Activated CD4-positive, alpha-beta memory T cell treated with anti-CD3 and anti-CD28 coated beads, Interleukin-2, amount 10 ng/mL, durations not matched to agents 7 days and 5 days (primary cell): ENCODE measurements around the gene ADAM19. TPM values are rescaled to one million over a fixed set of nuclear protein-coding genes. Genes with fewer than 3 reads are reported as not detected.

Source experiments
- CTCF ChIA-PET: fragments of 350-600 bp; sonication (Branson Sonifier 250); formaldehyde crosslinking; loops from one replicate; lab custom pipeline; 2021; ENCODE audit warnings: antibody characterized with exemption, inconsistent platforms; lab: Charles Lee
- POLR2A ChIA-PET: fragments of 350-600 bp; sonication (Branson Sonifier 250); formaldehyde crosslinking; loops from one replicate; lab custom pipeline; 2021; ENCODE audit warnings: antibody characterized with exemption; lab: Charles Lee
- DNase-seq: peaks from one replicate; pipeline ENCODE4 v3.0.0-alpha.2; 2020
- H3K27ac Mint-ChIP-seq: one replicate; pipeline ENCODE4 v1.8.0; 2021; ENCODE audit warnings: mild to moderate bottlenecking, mixed read lengths
- H3K27me3 Mint-ChIP-seq: one replicate; pipeline ENCODE4 v1.8.0; 2021; ENCODE audit warnings: mixed read lengths
- H3K36me3 Mint-ChIP-seq: one replicate; pipeline ENCODE4 v1.8.0; 2021; ENCODE audit warnings: low read depth, mixed read lengths
- H3K4me1 Mint-ChIP-seq: one replicate; pipeline ENCODE4 v1.8.0; 2021; ENCODE audit warnings: mixed read lengths
- H3K4me3 Mint-ChIP-seq: one replicate; pipeline ENCODE4 v1.8.0; 2021; ENCODE audit warnings: mild to moderate bottlenecking, mixed read lengths
- H3K9me3 Mint-ChIP-seq: one replicate; pipeline ENCODE4 v1.8.0; 2021; ENCODE audit warnings: mixed read lengths
- total RNA-seq, 2 experiments: library from RNA; stranded (reverse); gene quantifications; one replicate each; pipeline ENCODE4 v1.2.3, GENCODE V29; 2021

Gene ADAM19
- total RNA-seq, 2 experiments from 2014 or later = 309 to 313 TPM

GRCh38 chr5:157473383-157474320, 101.9 kb downstream of the ADAM19 start:
- Mint-ChIP-seq H3K9me3 (no peaks in the 10 kb centered on the region), H3K4me1 (peaks cover 19% of the 10 kb centered on the region), H3K36me3 (peaks cover 59% of the 10 kb centered on the region), H3K27me3 (no peaks in the 10 kb centered on the region), H3K27ac (no peak overlapping the region), H3K4me3 (no peak overlapping the region)
- CTCF ChIA-PET = interaction anchor here (1.2 to 1.5 kb wide), 2 partner anchors 9 to 270 kb away, joined by 4 to 6 read pairs; partner anchors contain the start of gene LSM11
- POLR2A ChIA-PET = interaction anchor here (0.6 to 1.3 kb wide), 3 partner anchors 20 to 117 kb away, joined by 3 read pairs; no protein-coding TSS in a partner anchor
- no peak for DNase-seq

DNA sequence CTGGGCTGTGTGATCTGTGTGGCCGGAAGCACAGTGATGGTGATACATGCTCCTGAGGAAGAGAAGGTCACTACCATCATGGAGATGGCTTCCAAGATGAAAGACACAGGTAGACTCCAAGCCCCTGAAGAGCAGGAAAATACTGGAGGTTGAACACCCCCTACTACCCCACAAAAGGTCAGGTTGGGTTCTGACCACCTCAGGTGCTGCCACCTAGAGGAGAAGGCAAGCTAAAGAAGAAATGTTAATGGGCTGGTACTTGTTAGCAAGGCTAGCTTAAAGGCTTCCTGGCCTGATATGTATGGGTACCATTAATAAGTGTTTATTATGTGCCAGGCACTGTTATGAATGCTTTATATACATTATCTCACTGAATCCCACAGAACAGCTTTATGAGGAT, 103.9 kb downstream of the ADAM19 start:
- H3K9me3 Mint-ChIP-seq = no peaks in the 10 kb centered on the region
- ChIA-PET POLR2A (no interaction called here), CTCF (interaction anchor here (0.6 to 2.4 kb wide), 35 partner anchors 9 to 454 kb away, joined by 3 to 33 read pairs (median 4); partner anchors contain the start of genes LSM11, NIPAL4 and THG1L)
- no peak for DNase-seq
- no peak overlapping the region for H3K27ac Mint-ChIP-seq
- H3K4me3 Mint-ChIP-seq = no peak overlapping the region
- H3K27me3 Mint-ChIP-seq = no peaks in the 10 kb centered on the region
- peaks cover 40% of the 10 kb centered on the region for H3K36me3 Mint-ChIP-seq
- peaks cover 4% of the 10 kb centered on the region for H3K4me1 Mint-ChIP-seq

- no peak for DNase-seq
- Mint-ChIP-seq H3K27me3 (no peaks in the 10 kb centered on the region), H3K36me3 (peaks cover 39% of the 10 kb centered on the region), H3K27ac (peak overlapping the region; percentile 44), H3K4me3 (no peak overlapping the region), H3K9me3 (no peaks in the 10 kb centered on the region), H3K4me1 (peaks cover 13% of the 10 kb centered on the region)
- CTCF ChIA-PET = interaction anchor here (0.9 to 2.4 kb wide), 12 partner anchors 8 to 292 kb away, joined by 3 to 33 read pairs (median 4); partner anchors contain the start of gene NIPAL4
- POLR2A ChIA-PET = interaction anchor here (1.5 kb wide), 1 partner anchor 11 kb away, joined by 5 read pairs; the partner anchor contains the start of gene NIPAL4
These were observed 104.9 kb downstream of the ADAM19 start for GRCh38 chr5:157470631-157471030.

DNA sequence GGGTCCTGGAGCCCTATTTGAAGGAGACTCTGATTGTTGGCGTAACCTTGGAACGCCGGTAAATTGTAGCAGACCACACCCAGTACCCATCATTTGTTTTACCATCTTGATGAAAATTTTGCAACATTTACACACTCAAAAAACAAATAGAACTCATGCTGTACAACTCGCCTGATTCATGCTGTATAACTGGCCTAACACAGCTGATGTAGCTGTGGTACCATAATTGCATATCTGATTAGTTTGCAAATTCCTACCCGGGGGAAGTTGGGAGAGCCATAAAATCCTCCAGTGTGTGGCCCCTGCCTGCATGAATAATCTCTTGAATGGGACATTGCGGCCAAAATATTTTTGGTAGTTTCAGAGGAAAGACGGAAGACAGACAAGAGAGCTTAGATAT, 105.9 kb downstream of the ADAM19 start:
- no peaks in the 10 kb centered on the region for H3K9me3 Mint-ChIP-seq
- CTCF ChIA-PET = interaction anchor here (0.5 to 3.1 kb wide), 11 partner anchors 8 to 377 kb away, joined by 3 to 13 read pairs (median 3); partner anchors contain the start of gene LSM11
- peaks cover 29% of the 10 kb centered on the region for H3K36me3 Mint-ChIP-seq
- POLR2A ChIA-PET = interaction anchor here (1.5 kb wide), 1 partner anchor 10 kb away, joined by 5 read pairs; the partner anchor contains the start of gene NIPAL4
- no peak for DNase-seq
- no peak overlapping the region for H3K4me3 Mint-ChIP-seq
- H3K27ac Mint-ChIP-seq = no peak overlapping the region
- H3K27me3 Mint-ChIP-seq = no peaks in the 10 kb centered on the region
- H3K4me1 Mint-ChIP-seq = peaks cover 21% of the 10 kb centered on the region

- DNase-seq = no peak
- Mint-ChIP-seq H3K36me3 (peaks cover 25% of the 10 kb centered on the region), H3K4me1 (peaks cover 27% of the 10 kb centered on the region), H3K9me3 (no peaks in the 10 kb centered on the region), H3K27ac (no peak overlapping the region), H3K27me3 (no peaks in the 10 kb centered on the region), H3K4me3 (no peak overlapping the region)
- ChIA-PET CTCF (interaction anchor here (0.5 to 3.1 kb wide), 10 partner anchors 9 to 376 kb away, joined by 3 to 13 read pairs (median 3); partner anchors contain the start of gene LSM11), POLR2A (no interaction called here)
These were observed 106.5 kb downstream of the ADAM19 start for GRCh38 chr5:157469073-157469472.

DNA sequence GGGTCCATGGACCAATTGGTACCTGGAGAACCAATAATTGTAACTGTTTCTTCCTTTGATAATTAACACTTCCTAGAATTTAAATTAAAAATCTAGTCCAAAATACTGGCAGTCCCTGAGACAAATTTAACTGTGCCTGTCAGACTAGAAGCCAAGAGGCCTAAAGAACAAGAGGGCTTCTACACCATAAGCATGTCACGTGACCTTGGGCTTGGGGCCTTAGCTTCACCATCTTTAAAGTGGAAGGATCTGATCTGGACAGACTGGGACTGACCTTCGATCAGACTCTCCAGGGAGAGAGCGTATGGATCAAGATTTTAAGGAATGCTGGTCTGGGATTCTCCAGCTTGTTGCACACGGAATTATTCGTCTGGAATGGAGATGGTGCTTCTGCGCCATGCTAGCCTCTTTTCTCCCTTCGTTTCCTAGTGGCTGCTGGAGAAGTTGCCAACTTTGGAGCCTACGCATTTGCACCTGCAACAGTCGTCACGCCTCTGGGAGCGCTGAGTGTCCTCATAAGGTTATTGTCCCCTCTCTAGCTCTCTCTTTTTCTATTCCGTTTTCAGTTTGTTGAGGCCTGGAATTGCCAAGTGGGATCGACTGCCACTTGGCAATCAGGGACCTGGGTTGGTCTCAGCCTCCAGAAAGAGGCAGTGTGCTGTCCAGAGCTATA, 107.1 kb downstream of the ADAM19 start:
- Mint-ChIP-seq H3K27ac (no peak overlapping the region), H3K9me3 (no peaks in the 10 kb centered on the region), H3K4me1 (peaks cover 34% of the 10 kb centered on the region), H3K4me3 (no peak overlapping the region), H3K27me3 (no peaks in the 10 kb centered on the region), H3K36me3 (peaks cover 22% of the 10 kb centered on the region)
- ChIA-PET CTCF (interaction anchor here (1.0 to 3.1 kb wide), 7 partner anchors 9 to 275 kb away, joined by 3 to 13 read pairs (median 3); partner anchors contain the start of gene LSM11), POLR2A (no interaction called here)
- DNase-seq = no peak

- Mint-ChIP-seq H3K36me3 (peaks cover 8% of the 10 kb centered on the region), H3K4me1 (peaks cover 41% of the 10 kb centered on the region), H3K9me3 (no peaks in the 10 kb centered on the region), H3K4me3 (no peak overlapping the region), H3K27me3 (peaks cover 16% of the 10 kb centered on the region), H3K27ac (peak overlapping the region; percentile 57)
- peak; percentile 67 for DNase-seq
- ChIA-PET POLR2A (interaction anchor here (0.6 to 1.4 kb wide), 4 partner anchors 14 to 113 kb away, joined by 3 read pairs; no protein-coding TSS in a partner anchor), CTCF (interaction anchor here (1.1 to 3.2 kb wide), 3 partner anchors 9 to 136 kb away, joined by 4 to 11 read pairs (median 7); no protein-coding TSS in a partner anchor)
These were observed 110.9 kb downstream of the ADAM19 start for GRCh38 chr5:157464519-157465171.

- H3K36me3 Mint-ChIP-seq = peaks cover 8% of the 10 kb centered on the region
- CTCF ChIA-PET = interaction anchor here (1.1 to 3.2 kb wide), 5 partner anchors 8 to 279 kb away, joined by 3 to 18 read pairs (median 7); no protein-coding TSS in a partner anchor
- peaks cover 24% of the 10 kb centered on the region for H3K27me3 Mint-ChIP-seq
- POLR2A ChIA-PET = interaction anchor here (0.6 to 1.4 kb wide), 4 partner anchors 15 to 112 kb away, joined by 3 read pairs; no protein-coding TSS in a partner anchor
- DNase-seq = no peak
- H3K9me3 Mint-ChIP-seq = no peaks in the 10 kb centered on the region
- H3K27ac Mint-ChIP-seq = peak overlapping the region; percentile 57
- no peak overlapping the region for H3K4me3 Mint-ChIP-seq
- H3K4me1 Mint-ChIP-seq = peaks cover 43% of the 10 kb centered on the region
These were observed 111.7 kb downstream of the ADAM19 start for GRCh38 chr5:157463621-157464518.

DNA sequence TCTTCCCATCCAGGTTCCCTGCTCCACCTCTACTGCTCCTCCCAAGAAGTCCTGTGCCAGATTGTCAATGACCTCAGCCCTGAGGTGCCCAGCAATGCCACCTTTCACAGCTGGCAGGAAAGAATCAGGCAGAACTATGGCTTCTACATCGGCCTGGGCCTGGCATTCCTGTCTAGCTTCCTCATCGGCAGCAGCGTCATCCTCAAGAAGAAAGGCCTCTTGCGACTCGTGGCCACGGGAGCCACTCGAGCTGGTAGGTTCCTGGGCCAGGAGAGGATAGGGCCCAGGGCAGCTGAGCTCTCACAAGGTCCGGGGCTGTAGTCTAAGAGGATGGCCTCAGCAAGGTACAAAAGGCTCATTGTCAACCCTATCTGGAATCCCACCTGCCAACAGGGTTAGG, 112.5 kb downstream of the ADAM19 start:
- ChIA-PET CTCF (interaction anchor here (1.2 to 3.2 kb wide), 3 partner anchors 8 to 280 kb away, joined by 3 to 18 read pairs (median 11); no protein-coding TSS in a partner anchor), POLR2A (no interaction called here)
- H3K4me1 Mint-ChIP-seq = peaks cover 43% of the 10 kb centered on the region
- no peaks in the 10 kb centered on the region for H3K9me3 Mint-ChIP-seq
- peaks cover 6% of the 10 kb centered on the region for H3K36me3 Mint-ChIP-seq
- H3K27me3 Mint-ChIP-seq = peaks cover 25% of the 10 kb centered on the region
- H3K27ac Mint-ChIP-seq = no peak overlapping the region
- no peak for DNase-seq
- H3K4me3 Mint-ChIP-seq = no peak overlapping the region

- H3K27ac Mint-ChIP-seq = no peak overlapping the region
- H3K27me3 Mint-ChIP-seq = peaks cover 25% of the 10 kb centered on the region
- DNase-seq = no peak
- CTCF ChIA-PET = interaction anchor here (1.7 to 3.1 kb wide), 4 partner anchors 10 to 282 kb away, joined by 5 to 18 read pairs (median 8); partner anchors contain the start of gene LSM11
- no peaks in the 10 kb centered on the region for H3K9me3 Mint-ChIP-seq
- POLR2A ChIA-PET = interaction anchor here (1.1 kb wide), 1 partner anchor 270 kb away, joined by 3 read pairs; the partner anchor contains the start of gene THG1L
- H3K4me3 Mint-ChIP-seq = peak overlapping the region; percentile 36
- H3K36me3 Mint-ChIP-seq = peaks cover 3% of the 10 kb centered on the region
- peaks cover 39% of the 10 kb centered on the region for H3K4me1 Mint-ChIP-seq
These were observed 114.4 kb downstream of the ADAM19 start for GRCh38 chr5:157460921-157461792.
